HUES48 (cell line): ENCODE results near the gene CD1D.
"Not testable (repeated sequence)": the region's sequence is repeated elsewhere in the genome, so short reads cannot be mapped to it uniquely, and the experiment has no call there.

Experiments used
- H3K27ac ChIP-seq: one replicate; pipeline ENCODE4 v1.7.0; 2013; ENCODE audit warnings: low read depth, low read length, inconsistent platforms
- H3K27me3 ChIP-seq: 2 replicates; pipeline ENCODE4 v1.6.1; 2013; ENCODE audit warnings: mild to moderate bottlenecking, low read length; ENCODE audit not compliant: control insufficient read depth, insufficient read depth
- H3K36me3 ChIP-seq: 2 replicates; pipeline ENCODE4 v1.6.1; 2013; ENCODE audit warnings: low read length; ENCODE audit not compliant: control insufficient read depth, insufficient read depth
- H3K4me1 ChIP-seq: 2 replicates; pipeline ENCODE4 v1.6.1; 2013; ENCODE audit warnings: mild to moderate bottlenecking, low read length; ENCODE audit not compliant: control insufficient read depth, insufficient read depth
- H3K4me3 ChIP-seq: 2 replicates; pipeline ENCODE4 v1.5.1; 2013; ENCODE audit warnings: mild to moderate bottlenecking, low read depth, low read length
- H3K9ac ChIP-seq: 2 replicates; pipeline ENCODE4 v1.6.1; 2013; ENCODE audit warnings: mild to moderate bottlenecking, low read depth, low read length, moderate library complexity
- H3K9me3 ChIP-seq: 2 replicates; pipeline ENCODE4 v1.6.1; 2013; ENCODE audit warnings: low read length; ENCODE audit not compliant: control insufficient read depth, insufficient read depth

The CD1D gene

DNA sequence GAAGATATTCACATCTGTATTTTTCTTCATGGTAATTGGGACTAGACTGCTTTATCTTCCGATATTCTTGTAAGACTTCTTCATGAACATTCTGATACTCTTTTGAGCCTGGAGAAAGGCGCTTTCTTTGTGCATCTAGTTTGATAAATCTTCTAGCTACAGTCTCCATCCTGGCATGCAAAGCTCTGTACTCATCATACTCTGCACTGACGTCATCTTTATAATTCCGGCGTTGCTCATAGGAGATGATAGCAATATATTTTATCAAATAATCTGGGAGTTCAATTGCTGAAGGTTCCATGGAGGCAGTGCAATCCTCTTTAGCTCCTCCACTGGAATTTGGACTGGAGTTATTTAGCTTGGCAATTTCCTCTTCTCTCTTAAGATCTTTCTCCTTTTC, 4.8 kb upstream of the CD1D start:
- peaks cover 47% of the 10 kb centered on the region for H3K27me3 ChIP-seq
- H3K9me3 ChIP-seq, H3K9ac ChIP-seq, H3K4me3 ChIP-seq, H3K36me3 ChIP-seq, H3K27ac ChIP-seq: not testable (repeated sequence)
- peaks cover 11% of the 10 kb centered on the region for H3K4me1 ChIP-seq

DNA sequence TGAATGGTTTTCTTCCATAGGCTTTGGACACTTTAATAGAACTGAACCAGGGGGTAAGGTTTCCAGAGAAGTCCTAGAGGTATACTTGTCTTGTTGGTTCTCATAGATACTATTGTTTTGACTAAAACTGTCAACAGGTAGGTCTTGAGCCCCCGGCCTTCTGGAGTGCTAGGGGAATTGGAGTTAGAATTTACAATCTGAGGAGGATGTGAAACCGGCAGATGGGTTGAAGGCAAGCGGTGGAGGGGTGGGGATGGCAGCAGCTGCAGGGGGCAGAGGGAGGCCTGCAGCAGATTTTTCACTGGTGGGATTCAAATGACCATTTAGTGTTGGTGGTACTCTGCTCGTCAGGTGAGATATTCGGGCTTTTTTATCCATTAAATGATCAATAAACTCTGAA, 4.3 kb upstream of the CD1D start:
- no peak overlapping the region for H3K27ac ChIP-seq
- peaks cover 11% of the 10 kb centered on the region for H3K4me1 ChIP-seq
- peaks cover 52% of the 10 kb centered on the region for H3K27me3 ChIP-seq
- H3K4me3 ChIP-seq = no peak overlapping the region
- H3K9me3 ChIP-seq = no peaks in the 10 kb centered on the region
- no peak overlapping the region for H3K9ac ChIP-seq
- H3K36me3 ChIP-seq = no peaks in the 10 kb centered on the region

DNA sequence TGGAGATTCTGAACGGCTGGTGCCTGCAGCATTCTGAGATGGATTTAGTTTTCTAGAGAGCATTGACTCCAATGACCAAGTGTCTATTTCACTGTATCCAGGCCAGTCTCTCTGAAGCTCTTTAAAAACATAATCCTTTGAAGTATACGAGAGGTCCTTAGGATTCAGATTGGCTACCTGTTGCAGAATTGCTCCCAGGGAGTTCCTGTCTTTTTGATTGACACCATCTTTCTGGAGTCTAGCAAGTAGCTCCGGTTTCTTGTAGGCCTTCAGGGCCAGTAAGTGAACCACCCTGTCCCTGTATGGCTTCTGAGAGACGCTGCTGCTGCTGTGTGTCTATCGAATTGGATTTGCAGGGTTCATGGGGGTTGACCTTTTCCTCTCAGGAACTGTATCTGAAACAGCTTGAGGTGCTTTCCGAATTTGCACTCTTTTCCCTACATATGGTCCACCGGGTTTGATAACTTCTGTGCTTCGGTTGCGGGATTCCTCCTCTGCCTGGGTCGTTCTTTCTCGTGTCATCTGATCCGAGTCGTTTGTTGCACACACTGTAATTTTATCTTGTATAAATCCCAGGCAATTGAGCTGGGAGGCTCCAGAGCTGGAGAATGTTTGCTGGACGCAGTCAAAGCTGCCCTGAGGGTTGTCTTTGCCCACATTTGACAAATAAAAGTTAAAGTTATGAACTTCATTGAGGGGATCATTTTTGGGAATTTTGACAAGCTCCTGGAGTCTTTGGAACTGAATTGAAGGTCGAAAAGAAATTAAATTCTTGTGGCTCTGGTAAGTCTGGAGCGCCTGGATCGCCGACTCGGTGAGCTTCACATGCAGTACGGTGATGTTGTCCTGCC, 3.6 kb upstream of the CD1D start:
- Histone ChIP-seq H3K4me1 (peaks cover 15% of the 10 kb centered on the region), H3K4me3 (peak overlapping the region; percentile 53; the same call in 1 of the 2 replicates), H3K27me3 (peaks cover 59% of the 10 kb centered on the region)
- H3K36me3 ChIP-seq, H3K27ac ChIP-seq, H3K9ac ChIP-seq, H3K9me3 ChIP-seq: not testable (repeated sequence)

DNA sequence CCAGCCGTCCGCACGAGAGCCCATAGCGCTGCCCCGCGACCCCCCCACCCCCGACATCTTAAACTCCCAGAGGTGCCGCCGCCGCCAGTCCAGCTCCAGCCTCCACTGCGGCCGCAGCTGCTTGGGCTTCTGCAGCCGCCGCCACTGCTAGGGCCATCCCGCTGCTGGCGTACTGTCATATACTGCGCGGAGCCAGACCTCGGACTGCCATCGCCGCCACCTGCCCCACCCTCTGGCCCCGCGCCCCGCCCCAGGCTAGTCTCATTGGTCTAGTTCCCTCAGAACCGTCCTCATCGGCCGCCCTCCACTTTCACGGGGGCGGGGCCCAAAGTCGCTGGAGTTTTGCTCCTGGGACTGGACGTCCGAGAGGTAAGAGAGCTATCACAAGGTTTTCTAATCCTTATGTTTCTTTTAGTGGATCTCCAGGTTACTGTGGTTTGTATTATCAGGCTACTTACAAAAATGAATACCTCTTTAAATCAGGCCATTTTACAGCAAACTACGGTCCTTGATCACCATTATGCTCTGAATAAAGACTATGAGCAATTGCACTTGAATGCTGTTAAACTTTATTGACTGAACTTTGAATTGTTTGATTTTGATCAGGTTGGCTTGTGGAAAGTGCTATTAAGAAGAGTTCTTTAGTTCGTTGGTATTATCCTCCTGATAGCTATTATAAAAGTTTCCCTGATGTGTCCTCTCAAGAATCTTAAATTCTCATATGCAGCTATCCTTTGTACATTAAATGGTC, 2.8 kb upstream of the CD1D start:
- Histone ChIP-seq H3K27ac (no peak overlapping the region), H3K36me3 (no peaks in the 10 kb centered on the region), H3K27me3 (peaks cover 67% of the 10 kb centered on the region), H3K9ac (no peak overlapping the region), H3K9me3 (no peaks in the 10 kb centered on the region), H3K4me3 (peak overlapping the region; percentile 53), H3K4me1 (peaks cover 15% of the 10 kb centered on the region)

DNA sequence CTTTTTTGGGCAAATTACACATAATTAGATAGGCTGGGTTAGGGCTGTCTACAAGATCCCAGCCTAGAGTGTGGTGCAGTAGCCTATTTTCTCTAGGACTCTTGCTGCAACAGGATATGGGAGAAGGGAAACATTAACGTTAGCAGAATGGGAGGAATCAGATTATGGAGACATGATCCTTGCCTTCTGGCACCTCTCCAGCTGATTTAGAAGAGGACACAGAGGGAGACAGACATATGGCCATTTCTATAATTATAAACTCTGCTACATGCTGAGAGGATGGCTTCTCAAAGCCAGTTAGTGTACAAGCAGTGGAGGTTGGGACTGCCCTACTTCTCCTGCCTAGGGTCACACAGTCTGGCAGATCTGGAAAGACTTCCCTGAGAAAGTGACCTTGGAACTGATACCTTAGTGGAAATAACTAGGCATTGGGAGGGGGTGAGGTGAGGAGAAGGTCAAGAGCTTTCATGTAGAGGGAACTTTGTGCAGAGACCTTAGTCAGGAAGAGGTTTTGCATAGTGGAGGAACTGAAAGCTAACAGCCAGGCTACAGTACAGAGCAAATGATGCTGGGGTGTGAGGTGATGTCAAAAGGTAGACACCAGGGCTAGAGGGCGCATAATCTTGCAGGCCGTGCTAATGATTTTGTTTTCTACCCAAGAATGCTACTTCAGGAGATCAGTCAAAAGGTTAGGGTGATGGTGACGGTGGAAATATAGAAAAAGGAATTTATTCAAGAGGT, 1.2 kb upstream of the CD1D start:
- no peak overlapping the region for H3K9ac ChIP-seq
- H3K4me3 ChIP-seq = no peak overlapping the region
- H3K27me3 ChIP-seq = peaks cover 83% of the 10 kb centered on the region
- no peaks in the 10 kb centered on the region for H3K36me3 ChIP-seq
- H3K4me1 ChIP-seq = peaks cover 15% of the 10 kb centered on the region
- H3K27ac ChIP-seq = no peak overlapping the region
- H3K9me3 ChIP-seq = no peaks in the 10 kb centered on the region

DNA sequence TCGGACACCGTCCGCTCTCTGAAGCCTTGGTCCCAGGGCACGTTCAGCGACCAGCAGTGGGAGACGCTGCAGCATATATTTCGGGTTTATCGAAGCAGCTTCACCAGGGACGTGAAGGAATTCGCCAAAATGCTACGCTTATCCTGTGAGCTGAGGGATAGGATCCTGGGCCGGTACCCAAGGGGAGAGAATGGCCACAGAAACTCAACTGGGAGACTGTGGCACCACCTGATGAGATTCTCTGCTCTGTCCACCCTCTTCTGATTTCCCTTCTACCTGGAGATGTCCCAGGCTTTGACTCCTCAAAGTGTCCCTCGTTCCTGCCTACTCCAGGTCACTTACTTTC, 855 bp downstream of the CD1D start:
- peaks cover 24% of the 10 kb centered on the region for H3K4me1 ChIP-seq
- H3K36me3 ChIP-seq = no peaks in the 10 kb centered on the region
- no peak overlapping the region for H3K9ac ChIP-seq
- H3K27me3 ChIP-seq = peaks cover 82% of the 10 kb centered on the region
- no peak overlapping the region for H3K27ac ChIP-seq
- H3K4me3 ChIP-seq = peak overlapping the region; percentile 70
- H3K9me3 ChIP-seq = no peaks in the 10 kb centered on the region

DNA sequence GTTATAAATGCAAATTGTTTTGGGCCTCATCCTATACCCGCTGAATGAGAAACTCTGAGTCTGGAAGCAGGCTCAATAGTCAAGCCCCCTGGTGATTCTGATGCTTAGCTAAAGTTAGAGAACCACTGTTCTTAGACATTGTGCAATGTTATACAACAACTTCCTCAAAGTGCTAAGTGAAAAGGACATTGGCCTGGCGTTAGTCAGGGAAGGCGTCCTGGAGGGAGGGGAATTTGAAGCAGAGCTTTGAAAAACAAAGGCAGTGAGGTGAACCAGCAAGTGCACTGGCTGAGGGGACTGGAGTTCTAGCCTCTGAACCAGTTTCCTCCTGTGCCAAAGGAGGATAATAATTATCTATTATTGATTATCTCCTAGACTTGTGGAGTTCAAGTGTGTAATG, 5.1 kb downstream of the CD1D start:
- Histone ChIP-seq H3K27me3 (peaks cover 43% of the 10 kb centered on the region), H3K4me3 (no peak overlapping the region), H3K9me3 (no peaks in the 10 kb centered on the region), H3K27ac (peak overlapping the region; percentile 60), H3K4me1 (peaks cover 19% of the 10 kb centered on the region), H3K36me3 (no peaks in the 10 kb centered on the region), H3K9ac (no peak overlapping the region)

DNA sequence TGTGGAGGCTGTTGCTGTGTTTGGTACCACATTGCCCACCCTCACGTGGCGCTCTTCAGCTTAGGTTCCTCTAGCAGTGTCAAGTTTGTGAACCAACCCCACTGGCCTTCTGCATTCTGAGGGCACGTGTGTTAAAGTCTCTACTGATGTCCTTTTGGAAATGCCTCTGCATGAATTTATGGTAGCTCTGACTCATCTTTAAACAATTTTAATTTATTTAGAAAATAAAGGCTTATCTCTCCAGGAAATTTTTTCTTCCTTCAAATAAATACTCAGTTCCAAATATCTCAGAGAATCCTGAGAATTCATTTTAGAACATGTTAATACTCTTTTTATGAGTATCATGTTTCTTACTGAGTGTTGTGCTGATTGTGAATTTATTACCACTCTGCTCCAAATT, 5.5 kb downstream of the CD1D start:
- Histone ChIP-seq H3K27me3 (peaks cover 39% of the 10 kb centered on the region), H3K4me3 (no peak overlapping the region), H3K9me3 (no peaks in the 10 kb centered on the region), H3K4me1 (peaks cover 23% of the 10 kb centered on the region), H3K27ac (peak overlapping the region; percentile 60), H3K9ac (no peak overlapping the region), H3K36me3 (no peaks in the 10 kb centered on the region)

DNA sequence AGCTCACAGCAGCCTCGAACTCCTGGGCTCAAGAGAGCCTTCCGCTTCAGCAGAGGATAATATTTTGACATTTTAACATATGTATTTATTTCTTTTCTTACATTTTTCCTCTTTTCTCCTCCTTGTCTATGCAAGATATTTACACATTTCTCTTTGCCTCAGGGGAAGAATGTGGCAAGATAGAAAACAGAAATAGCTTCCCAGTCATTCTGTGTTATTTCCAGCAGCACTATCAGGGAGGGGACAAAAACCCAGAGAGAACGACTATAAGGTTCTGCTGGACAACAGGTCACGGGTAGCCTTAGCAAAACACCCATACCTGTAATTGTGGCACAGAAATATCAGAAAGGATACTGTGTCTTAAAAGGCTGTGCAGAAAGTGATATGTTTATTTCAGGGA, 7.9 kb downstream of the CD1D start:
- Histone ChIP-seq H3K27me3 (peaks cover 15% of the 10 kb centered on the region), H3K4me3 (no peak overlapping the region), H3K36me3 (no peaks in the 10 kb centered on the region), H3K9me3 (no peaks in the 10 kb centered on the region), H3K4me1 (peaks cover 33% of the 10 kb centered on the region), H3K9ac (no peak overlapping the region), H3K27ac (no peak overlapping the region)

DNA sequence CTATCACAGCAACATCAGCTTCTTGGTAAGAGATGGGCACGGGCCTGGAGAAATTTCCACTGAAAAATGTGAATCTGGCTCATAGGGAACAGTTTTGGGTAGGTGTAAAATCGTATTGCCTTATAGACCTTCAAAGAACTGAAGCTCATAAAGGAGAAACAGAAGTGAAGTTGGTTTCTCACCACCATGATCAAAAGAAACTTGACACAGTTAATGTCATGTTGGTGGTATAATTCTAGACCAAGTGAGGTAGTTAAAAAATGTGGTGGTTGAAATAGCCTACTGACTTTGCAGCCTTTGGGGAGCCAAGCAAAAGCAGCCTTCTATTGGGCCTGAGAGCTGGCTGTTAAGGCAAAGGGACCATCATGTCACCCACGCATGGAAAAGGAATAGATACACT, 8.9 kb downstream of the CD1D start:
- peaks cover 5% of the 10 kb centered on the region; the same call in 1 of the 2 replicates for H3K27me3 ChIP-seq
- H3K9me3 ChIP-seq = no peaks in the 10 kb centered on the region
- H3K4me3 ChIP-seq = no peak overlapping the region
- no peak overlapping the region for H3K9ac ChIP-seq
- H3K4me1 ChIP-seq = peaks cover 33% of the 10 kb centered on the region
- H3K36me3 ChIP-seq = no peaks in the 10 kb centered on the region
- H3K27ac ChIP-seq = no peak overlapping the region

DNA sequence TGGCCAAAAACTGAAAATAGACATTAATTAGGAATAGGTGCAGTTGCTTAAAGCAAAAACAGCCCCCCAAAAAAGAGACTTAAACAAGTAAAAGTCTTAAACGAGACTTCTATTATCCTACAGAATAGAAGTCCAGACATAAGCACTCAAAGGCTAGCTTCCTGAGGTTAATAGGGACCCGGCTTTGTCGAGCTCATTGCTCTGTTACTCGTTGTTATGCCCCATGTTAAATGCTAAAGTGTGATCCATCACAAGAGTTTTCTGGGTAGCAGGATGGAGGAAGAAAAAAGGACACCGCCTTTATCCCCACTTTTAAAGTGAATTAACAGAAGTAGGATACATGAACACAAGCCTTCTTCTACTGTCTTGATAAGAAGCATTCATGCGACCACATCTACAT, 10.6 kb downstream of the CD1D start:
- Histone ChIP-seq H3K27ac (peak overlapping the region; percentile 39), H3K4me1 (peaks cover 27% of the 10 kb centered on the region), H3K27me3 (no peaks in the 10 kb centered on the region), H3K4me3 (no peak overlapping the region), H3K36me3 (no peaks in the 10 kb centered on the region), H3K9ac (no peak overlapping the region), H3K9me3 (no peaks in the 10 kb centered on the region)
